Activated T-helper 1 cell treated with anti-CD3 and anti-CD28 coated beads, Interleukin-12 subunit alpha, Interleukin-12 subunit beta, Interleukin-2, Interleukin-4 antibody, amounts not matched to agents 30 ng/mL and 10 ng/mL and 1 ng/mL, durations not matched to agents 14 hours and 24 hours and 36 hours (primary cell): ENCODE data around the gene AP5Z1. TPM values are rescaled to one million over a fixed set of nuclear protein-coding genes. Genes with fewer than 3 reads are reported as not detected.

Experiments
- DNase-seq: peaks from one replicate; pipeline ENCODE4 v3.0.0; 2021; ENCODE audit warnings: low spot score
- H3K27ac Mint-ChIP-seq: one replicate; pipeline ENCODE4 v1.8.0; 2021; ENCODE audit warnings: mild to moderate bottlenecking, mixed read lengths
- H3K27me3 Mint-ChIP-seq: one replicate; pipeline ENCODE4 v1.8.0; 2022; ENCODE audit warnings: mild to moderate bottlenecking, moderate library complexity, mixed read lengths; ENCODE audit not compliant: insufficient read depth
- H3K36me3 Mint-ChIP-seq: one replicate; pipeline ENCODE4 v1.8.0; 2021; ENCODE audit warnings: low read depth, mixed read lengths
- H3K4me1 Mint-ChIP-seq: one replicate; pipeline ENCODE4 v1.8.0; 2021; ENCODE audit warnings: low read depth, mixed read lengths
- H3K4me3 Mint-ChIP-seq: one replicate; pipeline ENCODE4 v1.8.0; 2021; ENCODE audit warnings: mild to moderate bottlenecking, moderate library complexity, mixed read lengths
- H3K9me3 Mint-ChIP-seq: one replicate; pipeline ENCODE4 v1.8.0; 2021; ENCODE audit warnings: mixed read lengths
- intact Hi-C: fragments of 100-400 bp; cut with micrococcal nuclease; formaldehyde crosslinking; loops from one replicate; pipeline ENCODE4 v1.15.1; 2024
- total RNA-seq: library from RNA; stranded (reverse); gene quantifications from 2 replicates; pipeline ENCODE4 v1.2.3, GENCODE V29; 2022

The AP5Z1 gene
- total RNA-seq, 1 donor from 2014 or later, result 56.8 TPM

DNA sequence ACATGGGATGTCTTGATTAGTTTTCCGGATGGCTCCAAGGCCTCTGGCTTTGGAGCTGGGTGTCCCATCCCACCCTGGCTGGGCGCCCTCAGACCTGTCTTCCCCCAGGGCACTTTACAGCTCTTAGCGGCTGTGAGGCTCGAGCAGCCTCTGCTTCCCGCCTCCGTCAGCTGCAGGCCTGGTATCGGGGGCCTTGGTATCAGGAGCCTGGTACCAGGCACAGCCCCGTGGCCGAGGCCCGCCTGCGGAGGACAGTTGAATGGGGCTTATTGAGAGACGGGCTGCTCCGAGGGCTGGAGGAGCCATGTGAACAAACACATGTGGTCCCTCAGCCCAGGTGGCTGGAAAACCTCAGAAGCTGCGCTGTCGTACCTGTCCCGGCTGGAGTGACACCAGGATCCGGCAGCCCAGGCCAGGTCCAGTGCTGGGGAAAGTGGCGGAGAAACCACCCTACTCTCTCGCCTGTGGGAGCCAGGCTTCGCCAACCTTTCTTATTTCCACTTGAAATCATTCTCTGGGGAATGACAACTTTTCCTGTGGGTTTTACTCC, 23.9 kb upstream of the AP5Z1 start:
- no peak for DNase-seq
- no peak overlapping the region for H3K27ac Mint-ChIP-seq
- H3K4me1 Mint-ChIP-seq, result peaks cover 22% of the 10 kb centered on the region
- no peaks in the 10 kb centered on the region for H3K9me3 Mint-ChIP-seq
- peaks cover 26% of the 10 kb centered on the region for H3K36me3 Mint-ChIP-seq
- H3K27me3 Mint-ChIP-seq, result no peaks in the 10 kb centered on the region
- no peak overlapping the region for H3K4me3 Mint-ChIP-seq
- intact Hi-C loops, result no loop called here

GRCh38 chr7:4753598-4754432, 21.6 kb upstream of the AP5Z1 start:
- intact Hi-C loops, result loop anchor here (1.0 kb wide), 4 partner anchors 8 to 144 kb away; no protein-coding TSS in a partner anchor
- no peak overlapping the region for H3K27ac Mint-ChIP-seq
- H3K4me1 Mint-ChIP-seq, result peaks cover 9% of the 10 kb centered on the region
- H3K27me3 Mint-ChIP-seq, result no peaks in the 10 kb centered on the region
- no peak overlapping the region for H3K4me3 Mint-ChIP-seq
- peaks cover 17% of the 10 kb centered on the region for H3K36me3 Mint-ChIP-seq
- H3K9me3 Mint-ChIP-seq, result no peaks in the 10 kb centered on the region
- peak; percentile 73 for DNase-seq

DNA sequence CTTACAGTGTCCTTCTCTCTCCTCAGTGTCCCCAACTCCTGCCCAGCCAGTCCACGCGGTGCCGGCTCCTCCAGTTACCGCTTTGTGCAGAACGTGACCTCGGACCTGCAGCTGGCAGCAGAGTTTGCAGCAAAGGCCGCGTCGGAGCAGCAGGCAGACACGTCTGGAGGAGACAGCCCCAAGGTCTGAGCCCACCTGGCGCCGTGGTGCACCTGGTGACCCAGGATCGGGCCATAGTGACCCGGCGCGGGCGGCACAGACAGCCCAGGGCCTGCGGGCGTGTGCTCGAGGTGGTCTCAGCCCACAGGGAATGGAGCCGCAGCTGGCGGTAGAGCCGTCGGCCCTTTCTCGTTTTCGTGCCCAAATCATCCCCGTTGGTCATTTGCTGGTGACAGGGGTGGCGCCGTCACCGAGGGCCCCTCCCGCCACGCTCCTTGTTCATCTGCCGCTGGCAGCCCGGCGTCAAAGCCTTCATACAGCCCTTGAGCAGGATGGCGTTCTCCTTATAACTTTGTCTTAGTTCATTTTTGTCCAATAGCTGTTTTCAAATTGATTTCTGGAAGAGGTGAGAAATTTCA, 20.9 kb upstream of the AP5Z1 start:
- no peak for DNase-seq
- Mint-ChIP-seq H3K4me1 (peaks cover 5% of the 10 kb centered on the region), H3K4me3 (no peak overlapping the region), H3K27ac (no peak overlapping the region), H3K27me3 (no peaks in the 10 kb centered on the region), H3K36me3 (peaks cover 15% of the 10 kb centered on the region), H3K9me3 (no peaks in the 10 kb centered on the region)
- intact Hi-C loops, result loop anchor here (1.0 kb wide), 4 partner anchors 8 to 144 kb away; no protein-coding TSS in a partner anchor

- intact Hi-C loops, result no loop called here
- Mint-ChIP-seq H3K9me3 (no peaks in the 10 kb centered on the region), H3K4me1 (peaks cover 5% of the 10 kb centered on the region), H3K36me3 (peaks cover 17% of the 10 kb centered on the region), H3K27me3 (no peaks in the 10 kb centered on the region), H3K4me3 (no peak overlapping the region), H3K27ac (no peak overlapping the region)
- DNase-seq, result no peak
Observed at GRCh38 chr7:4755045-4755444, 20.4 kb upstream of the AP5Z1 start.

DNA sequence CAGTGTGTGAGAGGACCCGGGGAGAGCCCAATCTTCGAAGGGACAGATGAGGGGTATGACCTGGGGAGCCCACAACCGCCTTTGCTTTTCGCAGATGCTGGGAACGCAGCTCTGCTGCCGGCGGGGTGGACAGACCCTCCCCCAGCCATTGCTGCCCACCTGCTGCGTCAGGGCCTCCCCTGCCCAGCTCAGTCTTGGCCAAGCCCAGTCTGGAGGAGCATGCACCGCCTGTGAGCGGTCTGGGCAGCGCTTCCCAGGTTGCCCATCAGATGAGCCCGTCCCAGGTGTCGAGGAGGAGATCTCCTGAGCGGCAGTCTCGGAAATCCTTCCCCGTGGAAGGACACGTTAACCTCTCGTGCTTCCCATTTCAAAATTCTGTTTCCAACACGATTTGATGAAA, 17.3 kb upstream of the AP5Z1 start:
- Mint-ChIP-seq H3K27me3 (no peaks in the 10 kb centered on the region), H3K27ac (no peak overlapping the region), H3K4me1 (no peaks in the 10 kb centered on the region), H3K36me3 (peaks cover 24% of the 10 kb centered on the region), H3K4me3 (no peak overlapping the region), H3K9me3 (no peaks in the 10 kb centered on the region)
- intact Hi-C loops, result no loop called here
- no peak for DNase-seq

GRCh38 chr7:4758791-4759190, 16.6 kb upstream of the AP5Z1 start:
- no peaks in the 10 kb centered on the region for H3K27me3 Mint-ChIP-seq
- H3K27ac Mint-ChIP-seq, result no peak overlapping the region
- no peaks in the 10 kb centered on the region for H3K9me3 Mint-ChIP-seq
- no peaks in the 10 kb centered on the region for H3K4me1 Mint-ChIP-seq
- H3K36me3 Mint-ChIP-seq, result peaks cover 24% of the 10 kb centered on the region
- DNase-seq, result no peak
- no peak overlapping the region for H3K4me3 Mint-ChIP-seq
- intact Hi-C loops, result no loop called here

DNA sequence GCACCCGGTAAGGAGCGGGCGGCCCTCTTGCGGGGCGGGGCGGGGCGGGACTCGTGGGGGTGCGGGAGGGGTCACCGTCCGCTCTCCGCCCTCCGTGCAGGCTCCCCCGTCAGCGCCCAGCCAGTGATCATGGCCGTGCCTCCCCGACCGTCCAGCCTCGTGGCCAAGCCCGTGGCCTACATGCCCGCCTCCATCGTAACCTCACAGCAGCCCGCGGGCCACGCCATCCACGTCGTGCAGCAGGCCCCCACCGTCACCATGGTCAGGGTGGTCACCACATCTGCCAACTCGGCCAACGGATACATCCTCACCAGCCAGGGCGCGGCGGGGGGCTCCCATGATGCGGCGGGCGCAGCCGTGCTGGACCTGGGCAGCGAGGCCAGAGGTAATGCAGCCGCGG, 16.2 kb upstream of the AP5Z1 start:
- no peaks in the 10 kb centered on the region for H3K9me3 Mint-ChIP-seq
- no peak overlapping the region for H3K27ac Mint-ChIP-seq
- peaks cover 23% of the 10 kb centered on the region for H3K36me3 Mint-ChIP-seq
- DNase-seq, result no peak
- intact Hi-C loops, result no loop called here
- H3K4me1 Mint-ChIP-seq, result no peaks in the 10 kb centered on the region
- H3K4me3 Mint-ChIP-seq, result no peak overlapping the region
- no peaks in the 10 kb centered on the region for H3K27me3 Mint-ChIP-seq

- Mint-ChIP-seq H3K36me3 (peaks cover 17% of the 10 kb centered on the region), H3K4me1 (no peaks in the 10 kb centered on the region), H3K27me3 (no peaks in the 10 kb centered on the region), H3K9me3 (no peaks in the 10 kb centered on the region), H3K4me3 (no peak overlapping the region), H3K27ac (no peak overlapping the region)
- intact Hi-C loops, result no loop called here
- DNase-seq, result no peak
Observed at GRCh38 chr7:4760952-4761351, 14.5 kb upstream of the AP5Z1 start.

GRCh38 chr7:4762121-4763055, 13.0 kb upstream of the AP5Z1 start:
- Mint-ChIP-seq H3K27me3 (no peaks in the 10 kb centered on the region), H3K27ac (no peak overlapping the region), H3K36me3 (peaks cover 12% of the 10 kb centered on the region), H3K9me3 (no peaks in the 10 kb centered on the region), H3K4me1 (no peaks in the 10 kb centered on the region), H3K4me3 (no peak overlapping the region)
- intact Hi-C loops, result no loop called here
- no peak for DNase-seq

DNA sequence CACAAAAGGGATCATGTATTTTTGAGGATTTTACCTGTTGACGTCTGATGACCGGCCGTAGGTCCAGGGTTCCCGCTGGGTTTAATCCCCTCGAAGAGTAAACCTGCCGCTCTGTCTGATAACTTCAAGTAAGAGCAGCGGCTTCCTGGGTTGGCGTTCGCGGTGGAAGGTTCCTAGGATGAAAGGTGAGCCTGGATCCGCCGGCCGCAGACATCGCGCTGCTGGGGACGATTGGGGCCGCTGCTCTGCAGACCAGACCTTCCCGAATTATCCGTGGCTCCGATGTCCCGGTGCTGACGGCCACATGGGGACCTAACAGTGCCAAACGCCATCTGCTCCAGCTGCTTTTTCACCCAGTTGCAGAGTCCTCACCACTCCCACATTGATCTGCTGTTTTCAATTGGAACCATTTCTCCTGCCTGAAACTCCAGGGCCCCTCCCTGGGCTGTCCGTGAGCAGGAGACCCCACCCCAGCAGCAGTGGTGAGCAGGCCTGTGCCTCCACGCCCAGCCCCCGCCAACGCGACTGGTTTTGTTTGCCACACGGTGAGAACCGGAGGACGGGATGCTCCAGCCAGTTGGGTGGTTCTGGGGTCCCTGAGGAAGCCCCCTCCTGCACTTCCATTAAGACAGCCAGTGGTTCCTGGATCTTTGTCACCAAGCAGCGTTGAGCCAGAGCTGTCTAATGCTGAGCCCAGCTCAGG, 12.2 kb upstream of the AP5Z1 start:
- H3K36me3 Mint-ChIP-seq, result peaks cover 12% of the 10 kb centered on the region
- H3K27me3 Mint-ChIP-seq, result no peaks in the 10 kb centered on the region
- DNase-seq, result no peak
- no peak overlapping the region for H3K27ac Mint-ChIP-seq
- no peak overlapping the region for H3K4me3 Mint-ChIP-seq
- intact Hi-C loops, result no loop called here
- no peaks in the 10 kb centered on the region for H3K9me3 Mint-ChIP-seq
- no peaks in the 10 kb centered on the region for H3K4me1 Mint-ChIP-seq

GRCh38 chr7:4763794-4764185, 11.6 kb upstream of the AP5Z1 start:
- Mint-ChIP-seq H3K4me3 (no peak overlapping the region), H3K27ac (no peak overlapping the region), H3K27me3 (no peaks in the 10 kb centered on the region), H3K9me3 (no peaks in the 10 kb centered on the region), H3K4me1 (no peaks in the 10 kb centered on the region), H3K36me3 (peaks cover 12% of the 10 kb centered on the region)
- no peak for DNase-seq
- intact Hi-C loops, result no loop called here

DNA sequence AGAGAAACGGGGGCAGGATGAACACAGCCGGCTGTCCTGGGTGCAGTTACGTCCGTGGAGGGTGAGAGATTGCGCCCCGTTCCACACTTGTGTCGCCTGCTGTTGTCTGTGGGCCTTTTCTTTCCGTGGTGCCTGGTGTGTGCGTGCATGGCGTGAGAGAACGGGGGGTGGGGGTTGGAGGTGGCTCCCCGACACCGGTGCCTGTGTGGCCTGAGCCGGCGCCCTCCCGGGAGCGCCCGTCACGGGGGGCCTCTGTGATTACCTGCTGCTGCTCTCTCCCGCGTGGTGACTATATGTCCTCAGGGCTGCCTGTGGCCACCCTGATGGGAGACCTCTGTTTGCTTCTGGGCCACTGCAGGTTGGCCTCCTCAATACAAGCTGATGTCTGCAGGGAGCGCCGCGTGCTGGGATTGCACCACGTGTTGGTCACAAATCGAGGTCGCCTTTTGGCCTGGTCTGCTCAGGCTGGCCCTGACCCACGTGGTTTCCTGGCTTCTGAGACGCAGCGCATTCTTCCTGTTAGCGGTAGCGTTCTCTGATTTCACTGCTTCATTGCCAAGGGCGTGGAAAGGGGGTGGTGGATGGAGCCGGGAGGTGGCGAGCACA, 10.9 kb upstream of the AP5Z1 start:
- Mint-ChIP-seq H3K36me3 (peaks cover 12% of the 10 kb centered on the region), H3K27ac (no peak overlapping the region), H3K9me3 (no peaks in the 10 kb centered on the region), H3K27me3 (no peaks in the 10 kb centered on the region), H3K4me1 (no peaks in the 10 kb centered on the region), H3K4me3 (no peak overlapping the region)
- no peak for DNase-seq
- intact Hi-C loops, result no loop called here
